CD4-positive, alpha-beta T cell treated with Interleukin-6 for 4 hours (primary cell): Measurements from ENCODE around the gene HLA-DMB.
A peak's percentile ranks its signal among the peaks of the same experiment; 100 is the strongest.

Source experiments
- DNase-seq: peaks from one replicate; pipeline ENCODE4 v3.0.0-alpha.2; 2020; ENCODE audit warnings: mixed read lengths

Gene HLA-DMB

GRCh38 chr6:32940656-32941213 lies at the start of gene HLA-DMB:
TSS of gene HLA-DMB (minus strand) at chr6:32941028. CDS start at chr6:32940807, 221 bp downstream.
- peak; percentile 56 for DNase-seq

- no peak for DNase-seq
Observed at GRCh38 chr6:32989368-32989767, 48.5 kb upstream of the HLA-DMB start.

GRCh38 chr6:32984622-32985389 lies 44.0 kb upstream of the HLA-DMB start:
- peak; percentile 95 for DNase-seq

GRCh38 chr6:32983964-32984621 lies 43.3 kb upstream of the HLA-DMB start:
- no peak for DNase-seq

GRCh38 chr6:32983493-32983848 lies 42.6 kb upstream of the HLA-DMB start:
- DNase-seq: no peak

GRCh38 chr6:32982702-32983492 lies 42.1 kb upstream of the HLA-DMB start:
- no peak for DNase-seq

- no peak for DNase-seq
Observed at GRCh38 chr6:32982084-32982701, 41.4 kb upstream of the HLA-DMB start.

GRCh38 chr6:32980488-32981038 lies 39.7 kb upstream of the HLA-DMB start:
- no peak for DNase-seq

- no peak for DNase-seq
Observed at GRCh38 chr6:32979720-32980487, 39.1 kb upstream of the HLA-DMB start.

- no peak for DNase-seq
Observed at GRCh38 chr6:32977953-32978324, 37.1 kb upstream of the HLA-DMB start.

GRCh38 chr6:32977272-32977952 lies 36.6 kb upstream of the HLA-DMB start:
- no peak for DNase-seq

- no peak for DNase-seq
Observed at GRCh38 chr6:32976334-32977069, 35.7 kb upstream of the HLA-DMB start.

- no peak for DNase-seq
Observed at GRCh38 chr6:32975886-32976285, 35.1 kb upstream of the HLA-DMB start.

- no peak for DNase-seq
Observed at GRCh38 chr6:32974541-32975308, 33.9 kb upstream of the HLA-DMB start.

- peak; percentile 48 for DNase-seq
Observed at GRCh38 chr6:32974016-32974333, 33.1 kb upstream of the HLA-DMB start.

- DNase-seq: peak; percentile 52
Observed at GRCh38 chr6:32973144-32974015, 32.6 kb upstream of the HLA-DMB start.

GRCh38 chr6:32972353-32973143 lies 31.7 kb upstream of the HLA-DMB start:
- peak; percentile 71 for DNase-seq
